GM23248 (cell line): ENCODE measurements around the gene CLIP4. TPM values are rescaled to one million over a fixed set of nuclear protein-coding genes. Genes with fewer than 3 reads are reported as not detected.
A peak's percentile ranks its signal among the peaks of the same experiment; 100 is the strongest.

Experiments
- DNase-seq: peaks from one replicate; pipeline ENCODE4 v3.0.0-alpha.2; 2015
- H2AFZ ChIP-seq: fragments of 200-600 bp; sonication (generic); 2 replicates; pipeline ENCODE4 v1.6.1; 2016; ENCODE audit warnings: antibody characterized with exemption
- H3F3A ChIP-seq: fragments of 200-600 bp; sonication (generic); 2 replicates; pipeline ENCODE4 v1.6.1; 2016; ENCODE audit warnings: mild to moderate bottlenecking, antibody characterized with exemption, mixed run types; ENCODE audit not compliant: insufficient read depth
- H3K27ac ChIP-seq: fragments of 200-600 bp; sonication (generic); 2 replicates; pipeline ENCODE4 v1.5.1; 2016; ENCODE audit warnings: mild to moderate bottlenecking
- H3K27me3 ChIP-seq: fragments of 200-600 bp; sonication (generic); replicated peaks from 2 replicates; pipeline ENCODE4 v1.6.1; 2016; ENCODE audit warnings: mild to moderate bottlenecking; ENCODE audit not compliant: insufficient read depth
- H3K36me3 ChIP-seq: fragments of 200-600 bp; sonication (generic); 2 replicates; pipeline ENCODE4 v1.6.1; 2016; ENCODE audit warnings: low read depth, mild to moderate bottlenecking
- H3K4me1 ChIP-seq: fragments of 200-600 bp; sonication (generic); 2 replicates; pipeline ENCODE4 v1.6.1; 2016; ENCODE audit warnings: mild to moderate bottlenecking; ENCODE audit not compliant: insufficient read depth
- H3K4me2 ChIP-seq: fragments of 200-600 bp; sonication (generic); one replicate; pipeline ENCODE4 v1.6.1; 2016; ENCODE audit warnings: mild to moderate bottlenecking; ENCODE audit not compliant: unreplicated experiment
- H3K4me3 ChIP-seq: fragments of 200-600 bp; sonication (generic); 2 replicates; pipeline ENCODE4 v1.5.1; 2016; ENCODE audit warnings: mild to moderate bottlenecking
- H3K79me2 ChIP-seq: fragments of 200-600 bp; sonication (generic); 2 replicates; pipeline ENCODE4 v1.6.1; 2016; ENCODE audit warnings: mild to moderate bottlenecking; ENCODE audit not compliant: insufficient read depth
- H3K9ac ChIP-seq: fragments of 200-600 bp; sonication (generic); 2 replicates; pipeline ENCODE4 v1.6.1; 2016; ENCODE audit warnings: mild to moderate bottlenecking
- H3K9me2 ChIP-seq: fragments of 200-600 bp; sonication (generic); 2 replicates; pipeline ENCODE4 v1.6.1; 2016; ENCODE audit warnings: mixed run types, mild to moderate bottlenecking, moderate library complexity; ENCODE audit not compliant: insufficient read depth
- H3K9me3 ChIP-seq: fragments of 200-600 bp; sonication (generic); one replicate; pipeline ENCODE4 v1.6.1; 2017; ENCODE audit warnings: low read depth
- H4K20me1 ChIP-seq: fragments of 200-600 bp; sonication (generic); 2 replicates; pipeline ENCODE4 v1.6.0; 2016; ENCODE audit not compliant: insufficient read depth
- EZH2 ChIP-seq: fragments of 200-600 bp; sonication (generic); IDR thresholded peaks from 2 replicates; pipeline ENCODE4 v1.6.1; 2018; ENCODE audit warnings: antibody characterized with exemption, mild to moderate bottlenecking; ENCODE audit not compliant: insufficient read depth, poor library complexity, severe bottlenecking
- EZH2phosphoT487 ChIP-seq: fragments of 200-600 bp; sonication (generic); IDR thresholded peaks from 2 replicates; pipeline ENCODE4 v1.6.1; 2018; ENCODE audit warnings: antibody characterized with exemption, moderate library complexity, mild to moderate bottlenecking, low read depth; ENCODE audit not compliant: insufficient read depth
- WGBS, 2 experiments: methylation state at CpG; one replicate each; pipeline ENCODE4 v1.1.6; 2015 to 2017; ENCODE audit warnings: low lambda C conversion rate in 2 of 2, low coverage in 1 of 2; ENCODE audit errors: missing lambda C conversion rate in 2 of 2; 5-methylcytosine and 5-hydroxymethylcytosine counted together
- in situ Hi-C: fragments of 300-500 bp; cut with MboI; formaldehyde crosslinking; loops from 2 replicates; pipeline ENCODE4 v1.15.0; 2020
- polyA plus RNA-seq: library from polyadenylated mRNA; unstranded; fragments of >200 nt; fragmentation: Nextera tagmentation; extraction: Ambion mirVana; gene quantifications from 2 replicates; pipeline ENCODE4 v1.2.1, GENCODE V29; 2016
- total RNA-seq: library from RNA; depleted of rRNA; stranded (reverse); fragments of >200 nt; shearing (Covaris generic); gene quantifications from 2 replicates; pipeline ENCODE4 v1.2.3, GENCODE V29; 2014

Gene CLIP4
- total and polyA plus RNA-seq, 2 experiments from 2014 or later = 35.3 to 55.2 TPM

DNA sequence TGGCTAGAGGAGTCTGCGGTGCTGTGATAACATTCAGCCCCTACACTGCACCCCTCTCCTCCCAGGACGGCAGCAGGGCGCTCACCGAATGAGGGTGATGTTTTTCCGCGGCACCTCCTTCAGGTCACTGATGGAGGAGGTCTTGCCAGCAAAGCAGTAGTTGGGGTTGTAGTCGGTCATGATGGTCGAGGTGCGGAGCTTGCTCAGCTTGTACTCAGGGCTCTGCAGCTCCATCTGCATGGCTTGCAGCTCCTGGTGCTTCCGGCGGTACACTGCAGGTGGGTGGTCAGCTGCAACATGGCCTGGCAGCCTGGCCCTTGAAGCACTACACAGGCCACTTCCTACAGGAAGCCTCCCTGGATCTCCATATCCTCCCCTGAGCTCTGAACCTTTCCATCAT, 108.0 kb downstream of the CLIP4 start:
- Histone ChIP-seq H3K9me3 (no peaks in the 10 kb centered on the region), H2AFZ (no peak overlapping the region), H4K20me1 (no peaks in the 10 kb centered on the region), H3K9ac (no peak overlapping the region), H3K79me2 (no peaks in the 10 kb centered on the region), H3K27me3 (peaks cover 26% of the 10 kb centered on the region), H3K36me3 (no peaks in the 10 kb centered on the region), H3K4me1 (no peaks in the 10 kb centered on the region), H3K4me2 (no peak overlapping the region), H3K4me3 (no peak overlapping the region), H3K27ac (no peak overlapping the region), H3K9me2 (no peaks in the 10 kb centered on the region), H3F3A (no peaks in the 10 kb centered on the region)
- no peak for DNase-seq
- TF ChIP-seq EZH2 (no peak), EZH2phosphoT487 (no peak)
- in situ Hi-C loops = no loop called here
- 90 to 94% methylated on average over 11 of the region's 11 CpGs for WGBS, 2 experiments

DNA sequence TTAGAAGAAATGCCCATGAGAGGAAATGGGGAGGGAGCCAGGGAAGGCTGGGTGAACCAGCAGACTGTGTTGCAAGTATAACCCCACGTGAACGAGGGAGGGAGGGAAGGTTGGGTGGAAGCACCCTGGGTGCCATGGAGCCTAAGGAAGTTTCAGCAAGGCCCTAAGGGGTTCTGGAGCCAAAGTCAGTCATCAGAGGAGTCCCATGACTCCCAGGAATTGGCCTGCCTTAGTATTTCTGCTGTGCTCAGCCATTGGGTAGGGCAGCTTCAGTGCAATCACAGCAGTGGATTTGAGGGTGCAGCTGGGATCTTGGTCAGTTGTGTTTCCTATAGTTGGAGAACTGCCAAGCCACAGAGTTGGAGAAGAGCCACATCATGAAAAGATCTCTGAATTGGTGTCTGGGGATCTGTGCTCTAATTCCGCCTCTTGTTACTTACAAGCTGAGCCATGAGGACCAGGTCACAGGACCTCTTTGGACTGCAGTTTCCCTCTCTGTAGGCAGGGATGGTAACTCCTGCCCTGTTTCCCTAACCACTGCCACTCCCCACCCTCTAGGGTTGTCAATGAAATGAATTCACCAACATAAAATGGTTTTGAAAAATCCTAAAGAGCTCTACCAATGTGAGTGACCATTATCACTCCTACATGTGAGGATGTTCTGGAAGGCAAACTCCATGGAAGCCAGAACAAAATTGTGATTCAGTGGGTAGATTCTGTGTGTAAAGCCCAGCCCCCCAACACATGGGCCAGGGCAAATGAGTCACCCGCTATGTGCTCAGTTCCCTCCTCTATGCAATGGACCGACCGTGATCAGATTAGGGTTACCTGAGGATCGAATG, 108.9 kb downstream of the CLIP4 start:
- in situ Hi-C loops = no loop called here
- Histone ChIP-seq H4K20me1 (no peaks in the 10 kb centered on the region), H3K4me2 (no peak overlapping the region), H3F3A (no peaks in the 10 kb centered on the region), H3K9me3 (no peaks in the 10 kb centered on the region), H3K36me3 (no peaks in the 10 kb centered on the region), H3K27ac (no peak overlapping the region), H3K27me3 (peaks cover 26% of the 10 kb centered on the region), H3K79me2 (no peaks in the 10 kb centered on the region), H2AFZ (no peak overlapping the region), H3K4me3 (no peak overlapping the region), H3K9ac (no peak overlapping the region), H3K4me1 (no peaks in the 10 kb centered on the region), H3K9me2 (no peaks in the 10 kb centered on the region)
- peak; percentile 25 for DNase-seq
- 55 to 60% methylated on average over 7 of the region's 7 CpGs for WGBS, 2 experiments
- TF ChIP-seq EZH2 (no peak), EZH2phosphoT487 (no peak)

- Histone ChIP-seq H3K4me1 (no peaks in the 10 kb centered on the region), H3K9ac (no peak overlapping the region), H3K27me3 (peaks cover 26% of the 10 kb centered on the region), H3K4me2 (no peak overlapping the region), H3K9me2 (no peaks in the 10 kb centered on the region), H3K27ac (no peak overlapping the region), H3K4me3 (no peak overlapping the region), H2AFZ (no peak overlapping the region), H4K20me1 (no peaks in the 10 kb centered on the region), H3K9me3 (no peaks in the 10 kb centered on the region), H3F3A (no peaks in the 10 kb centered on the region), H3K36me3 (no peaks in the 10 kb centered on the region), H3K79me2 (no peaks in the 10 kb centered on the region)
- WGBS, 2 experiments = 67 to 68% methylated on average over 17 of the region's 17 CpGs
- DNase-seq = no peak
- TF ChIP-seq EZH2phosphoT487 = no peak
- no peak for TF ChIP-seq EZH2
- in situ Hi-C loops = no loop called here
Measured at GRCh38 chr2:29224693-29225551, 109.7 kb downstream of the CLIP4 start.

- no peak for DNase-seq
- Histone ChIP-seq H3K4me3 (no peak overlapping the region), H3K4me2 (no peak overlapping the region), H3K9me3 (no peaks in the 10 kb centered on the region), H3K79me2 (no peaks in the 10 kb centered on the region), H3K9ac (no peak overlapping the region), H2AFZ (no peak overlapping the region), H3K4me1 (no peaks in the 10 kb centered on the region), H4K20me1 (no peaks in the 10 kb centered on the region), H3F3A (no peaks in the 10 kb centered on the region), H3K27ac (no peak overlapping the region), H3K27me3 (peaks cover 18% of the 10 kb centered on the region), H3K36me3 (no peaks in the 10 kb centered on the region), H3K9me2 (no peaks in the 10 kb centered on the region)
- TF ChIP-seq EZH2phosphoT487 = no peak
- TF ChIP-seq EZH2 = no peak
- in situ Hi-C loops = no loop called here
- 66 to 68% methylated on average over 8 of the region's 8 CpGs for WGBS, 2 experiments
Measured at GRCh38 chr2:29225814-29226213, 110.6 kb downstream of the CLIP4 start.
